IPS DF 19.7 (cell line): Measurements from ENCODE around the gene AK4.

Experiments used
- DNase-seq: peaks from one replicate; pipeline ENCODE4 v3.0.0-alpha.2; 2013; ENCODE audit warnings: low read depth, low spot score

The AK4 gene

GRCh38 chr1:65277605-65278347 is 129.8 kb downstream of the AK4 start:
- no peak for DNase-seq

GRCh38 chr1:65278376-65279069 is 130.5 kb downstream of the AK4 start:
- DNase-seq: no peak

- no peak for DNase-seq
Measured at GRCh38 chr1:65279070-65279779, 131.2 kb downstream of the AK4 start.
